Stimulated activated CD4-positive, alpha-beta T cell treated with anti-CD3 and anti-CD28 coated beads, Interleukin-15, amount 100 ng/mL, for 1 hour (primary cell): Measurements from ENCODE around the gene BMP6.

Source experiments
- DNase-seq, 2 donors: peaks; one replicate each; pipeline ENCODE4 v3.0.0-alpha.2; 2020; ENCODE audit warnings: low read depth in 1 of 2, low spot score in 1 of 2

The BMP6 gene

DNA sequence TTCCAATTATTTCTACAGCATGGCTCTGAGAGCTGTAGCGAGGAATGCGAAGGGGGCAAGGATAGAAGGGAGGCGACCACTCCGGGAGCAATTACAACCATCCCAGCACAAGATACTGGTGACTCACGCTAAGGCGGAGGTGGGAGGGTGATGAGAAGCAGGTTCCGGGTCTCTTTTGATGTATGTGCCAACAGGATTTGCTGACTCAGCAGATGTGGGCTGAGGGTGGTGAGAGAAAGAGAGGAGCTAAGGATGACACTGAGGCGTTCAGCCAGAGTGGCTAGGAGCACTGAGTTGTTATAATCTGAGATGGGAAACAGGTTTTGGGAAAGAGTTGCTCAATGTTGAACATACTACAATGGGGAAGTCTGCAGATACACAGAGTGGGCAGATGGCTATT lies 194.0 kb downstream of the BMP6 start:
- peak in 1 of 2 donors; percentile 14 for DNase-seq

DNA sequence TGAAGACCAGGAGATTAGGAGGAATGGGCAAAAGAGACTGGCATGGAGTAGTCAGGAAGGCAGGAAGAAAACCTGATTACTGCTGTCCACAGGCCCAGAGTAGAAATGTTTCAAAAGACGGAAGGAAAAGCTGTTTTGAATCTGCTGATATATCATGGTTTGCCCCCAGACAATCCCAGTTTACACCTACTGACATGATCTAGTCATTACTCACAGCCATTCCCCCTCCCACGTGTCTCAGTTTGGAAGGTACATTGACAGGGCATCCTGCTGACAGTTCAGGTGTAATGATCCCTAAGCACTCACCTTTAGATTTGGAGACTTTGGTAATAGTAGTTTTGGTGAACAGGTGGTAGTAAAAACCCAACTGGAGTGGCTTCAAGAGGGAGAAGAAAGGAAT lies 194.5 kb downstream of the BMP6 start:
- no peak for DNase-seq

- no peak for DNase-seq
These were observed 195.1 kb downstream of the BMP6 start for GRCh38 chr6:7921046-7921445.

GRCh38 chr6:7921632-7922092 lies 195.8 kb downstream of the BMP6 start:
- no peak for DNase-seq

DNA sequence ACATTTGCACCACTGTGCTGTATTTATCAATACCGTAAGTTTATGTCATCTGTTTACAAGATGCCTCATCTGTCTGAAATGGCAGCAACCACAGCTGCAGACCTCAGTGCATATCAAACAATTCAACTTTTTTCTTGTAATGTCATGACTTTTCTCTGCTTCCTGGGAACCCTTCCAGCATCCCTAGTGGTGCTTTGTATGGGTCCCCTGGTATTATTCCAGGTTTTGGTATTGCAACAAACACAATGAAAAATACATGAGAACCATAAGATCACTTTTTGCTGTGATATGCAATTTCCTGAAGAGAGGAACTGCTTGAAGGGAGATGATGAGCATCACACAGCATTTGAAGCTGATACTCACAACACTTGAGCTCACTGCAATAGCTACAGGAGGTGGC lies 196.7 kb downstream of the BMP6 start:
- no peak for DNase-seq

- no peak for DNase-seq
These were observed 199.0 kb downstream of the BMP6 start for GRCh38 chr6:7924867-7925266.
